ENCODE measurements around the gene RRP8. TPM values are rescaled to one million over a fixed set of nuclear protein-coding genes. Genes with fewer than 3 reads are reported as not detected.

Gene RRP8
- total RNA-seq, 1 experiment from 2014 or later, result 10.1 TPM

DNA sequence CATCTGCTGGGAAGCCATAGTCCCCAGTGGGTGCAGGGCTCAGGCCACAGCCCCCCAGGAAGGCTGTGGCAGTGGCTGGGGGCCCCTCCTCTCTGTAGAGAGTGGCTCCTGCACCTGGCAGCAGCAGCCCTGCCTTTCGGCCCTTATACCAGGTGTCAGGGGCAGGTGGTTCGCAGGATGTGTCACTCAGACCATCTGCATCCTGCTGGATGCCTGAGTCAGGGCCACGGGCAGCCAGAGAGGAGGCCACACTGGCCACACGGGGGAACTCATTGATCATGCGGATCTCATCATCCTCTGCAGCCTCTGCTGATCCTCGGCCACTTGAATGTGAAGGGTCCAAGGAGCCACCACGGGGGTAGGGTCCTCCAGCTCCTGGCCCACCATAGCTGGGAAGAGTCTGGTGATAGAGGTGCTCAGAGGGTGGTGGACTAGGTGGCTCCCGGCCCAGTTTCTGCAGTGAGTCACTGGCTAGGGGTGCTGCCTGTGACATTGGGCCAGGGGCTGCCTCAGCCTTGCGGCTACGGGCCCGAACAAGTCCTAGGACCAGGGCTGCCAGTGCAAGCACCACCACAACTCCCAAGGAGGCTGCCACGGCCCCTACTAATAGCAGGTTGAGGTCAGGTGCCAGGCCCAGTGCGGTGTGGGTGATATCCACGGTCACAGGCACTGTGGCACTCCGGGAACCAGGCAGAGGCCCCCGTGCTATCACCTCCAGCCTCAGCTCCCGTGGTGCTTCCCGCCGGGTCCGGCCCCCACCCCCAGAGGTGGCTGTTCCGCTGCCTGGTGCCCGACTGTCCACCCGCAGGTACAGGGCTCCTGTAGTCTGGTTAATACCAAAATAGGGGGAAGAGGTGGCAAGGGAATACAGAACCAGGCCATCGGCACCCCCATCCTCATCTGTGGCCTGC, 19.1 kb upstream of the RRP8 start:
- ChIA-PET CTCF (no interaction called here), POLR2A (ENCODE audit: unreplicated experiment) (no interaction called here)
- no peak overlapping the region for H3K4me2 ChIP-seq
- H3K27me3 ChIP-seq (ENCODE audit: insufficient read depth, low read depth), result no peaks in the 10 kb centered on the region
- DNase-seq, result no peak
- TF ChIP-seq, protein P1, sequence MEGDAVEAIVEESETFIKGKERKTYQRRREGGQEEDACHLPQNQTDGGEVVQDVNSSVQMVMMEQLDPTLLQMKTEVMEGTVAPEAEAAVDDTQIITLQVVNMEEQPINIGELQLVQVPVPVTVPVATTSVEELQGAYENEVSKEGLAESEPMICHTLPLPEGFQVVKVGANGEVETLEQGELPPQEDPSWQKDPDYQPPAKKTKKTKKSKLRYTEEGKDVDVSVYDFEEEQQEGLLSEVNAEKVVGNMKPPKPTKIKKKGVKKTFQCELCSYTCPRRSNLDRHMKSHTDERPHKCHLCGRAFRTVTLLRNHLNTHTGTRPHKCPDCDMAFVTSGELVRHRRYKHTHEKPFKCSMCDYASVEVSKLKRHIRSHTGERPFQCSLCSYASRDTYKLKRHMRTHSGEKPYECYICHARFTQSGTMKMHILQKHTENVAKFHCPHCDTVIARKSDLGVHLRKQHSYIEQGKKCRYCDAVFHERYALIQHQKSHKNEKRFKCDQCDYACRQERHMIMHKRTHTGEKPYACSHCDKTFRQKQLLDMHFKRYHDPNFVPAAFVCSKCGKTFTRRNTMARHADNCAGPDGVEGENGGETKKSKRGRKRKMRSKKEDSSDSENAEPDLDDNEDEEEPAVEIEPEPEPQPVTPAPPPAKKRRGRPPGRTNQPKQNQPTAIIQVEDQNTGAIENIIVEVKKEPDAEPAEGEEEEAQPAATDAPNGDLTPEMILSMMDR (conservative IDR thresholded peaks at IDR 0.05), result no peak
- TF ChIP-seq EZH2 (IDR thresholded peaks at IDR 0.05; ENCODE audit: low read depth), result no peak
- no peaks in the 10 kb centered on the region for H3K9me3 ChIP-seq (ENCODE audit: insufficient read depth, low read depth)
- H3K79me2 ChIP-seq (ENCODE audit: low read depth), result peaks cover 4% of the 10 kb centered on the region; the same call in 1 of the 2 replicates
- no peaks in the 10 kb centered on the region for H3F3A ChIP-seq (ENCODE audit: insufficient read depth, low read depth)
- H3K27ac ChIP-seq, result no peak overlapping the region
- peaks cover 4% of the 10 kb centered on the region; the same call in 1 of the 2 replicates for H3K4me1 ChIP-seq (replicated peaks; ENCODE audit: insufficient read depth)
- no TSS peak for BruUV-seq (replicated peaks)
- H3K4me3 ChIP-seq, result no peak overlapping the region
- H3K9me2 ChIP-seq (ENCODE audit: insufficient read depth), result no peaks in the 10 kb centered on the region
- H2AFZ ChIP-seq, result no peak overlapping the region
- H4K20me1 ChIP-seq (ENCODE audit: insufficient read depth), result no peaks in the 10 kb centered on the region
- no peaks in the 10 kb centered on the region for H3K36me3 ChIP-seq (ENCODE audit: low read depth)
- intact Hi-C loops (cut with micrococcal nuclease; ENCODE audit: unreplicated experiment), result no loop called here

DNA sequence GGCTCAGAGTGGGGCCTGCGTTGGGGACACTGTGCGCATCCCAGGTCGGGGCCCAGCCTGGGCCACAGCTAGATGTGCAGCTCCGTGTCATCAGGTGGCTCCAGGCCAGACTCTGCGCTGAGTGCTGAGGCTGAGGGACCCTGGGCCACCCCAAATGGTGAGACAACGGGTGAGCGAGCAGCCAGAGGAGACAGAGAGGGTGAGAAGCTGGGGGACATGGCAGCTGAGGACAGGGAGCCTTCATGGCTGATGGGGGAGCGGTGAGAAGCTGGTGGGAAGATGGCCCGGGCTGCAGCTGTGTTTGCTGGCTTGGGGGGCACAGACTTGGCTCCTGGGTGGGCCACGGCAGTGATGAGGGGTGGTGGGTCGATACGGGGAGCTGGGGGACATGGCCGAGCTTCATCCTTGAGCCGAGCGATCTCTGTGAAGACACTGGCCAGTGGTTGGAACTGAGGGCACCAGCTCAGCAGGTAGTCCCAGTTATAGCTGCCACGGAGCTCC, 18.3 kb upstream of the RRP8 start:
- BruUV-seq (replicated peaks), result no TSS peak
- H3K36me3 ChIP-seq (ENCODE audit: low read depth), result no peaks in the 10 kb centered on the region
- no peak overlapping the region for H3K27ac ChIP-seq
- H3K79me2 ChIP-seq (ENCODE audit: low read depth), result peaks cover 4% of the 10 kb centered on the region; the same call in 1 of the 2 replicates
- intact Hi-C loops (cut with micrococcal nuclease; ENCODE audit: unreplicated experiment), result no loop called here
- H3K4me3 ChIP-seq, result no peak overlapping the region
- DNase-seq, result no peak
- H3K9me3 ChIP-seq (ENCODE audit: insufficient read depth, low read depth), result no peaks in the 10 kb centered on the region
- no peak overlapping the region for H2AFZ ChIP-seq
- ChIA-PET POLR2A (ENCODE audit: unreplicated experiment) (no interaction called here), CTCF (no interaction called here)
- H3K4me2 ChIP-seq, result no peak overlapping the region
- H3F3A ChIP-seq (ENCODE audit: insufficient read depth, low read depth), result no peaks in the 10 kb centered on the region
- H3K27me3 ChIP-seq (ENCODE audit: insufficient read depth, low read depth), result no peaks in the 10 kb centered on the region
- H3K4me1 ChIP-seq (replicated peaks; ENCODE audit: insufficient read depth), result peaks cover 4% of the 10 kb centered on the region; the same call in 1 of the 2 replicates
- no peak for TF ChIP-seq EZH2 (IDR thresholded peaks at IDR 0.05; ENCODE audit: low read depth)
- TF ChIP-seq, protein P1 (conservative IDR thresholded peaks at IDR 0.05), result no peak
- H3K9me2 ChIP-seq (ENCODE audit: insufficient read depth), result no peaks in the 10 kb centered on the region
- H4K20me1 ChIP-seq (ENCODE audit: insufficient read depth), result no peaks in the 10 kb centered on the region

DNA sequence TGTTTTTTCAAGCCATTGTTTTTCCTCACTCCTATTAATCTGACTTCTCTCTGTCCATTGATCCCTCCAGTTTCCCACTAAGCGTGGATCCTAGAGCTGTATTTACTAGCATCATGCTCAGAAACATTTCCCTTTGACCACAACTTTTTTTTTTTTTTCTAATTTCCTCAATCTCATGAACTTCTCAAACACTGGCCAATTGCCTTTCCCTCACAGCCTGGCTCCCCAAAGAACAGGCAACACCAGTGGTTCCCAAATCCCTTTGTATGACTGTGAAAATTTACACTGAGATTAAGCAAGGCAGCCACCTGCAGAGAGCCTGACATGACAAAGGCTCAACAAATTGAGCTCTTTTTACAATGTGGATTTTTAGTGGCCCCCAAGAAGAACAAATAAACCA, 17.2 kb upstream of the RRP8 start:
- CTCF ChIA-PET, result no interaction called here
- BruUV-seq (replicated peaks), result no TSS peak
- Histone ChIP-seq H3K27ac (no peak overlapping the region), H3K9me3 (ENCODE audit: insufficient read depth, low read depth) (no peaks in the 10 kb centered on the region), H3K36me3 (ENCODE audit: low read depth) (no peaks in the 10 kb centered on the region), H2AFZ (no peak overlapping the region), H3K9me2 (ENCODE audit: insufficient read depth) (no peaks in the 10 kb centered on the region), H3K27me3 (ENCODE audit: insufficient read depth, low read depth) (no peaks in the 10 kb centered on the region), H3K4me3 (no peak overlapping the region), H3K4me2 (no peak overlapping the region), H3K4me1 (replicated peaks; ENCODE audit: insufficient read depth) (peaks cover 4% of the 10 kb centered on the region; the same call in 1 of the 2 replicates), H3F3A (ENCODE audit: insufficient read depth, low read depth) (no peaks in the 10 kb centered on the region), H3K79me2 (ENCODE audit: low read depth) (peaks cover 4% of the 10 kb centered on the region; the same call in 1 of the 2 replicates), H4K20me1 (ENCODE audit: insufficient read depth) (no peaks in the 10 kb centered on the region)
- intact Hi-C loops (cut with micrococcal nuclease; ENCODE audit: unreplicated experiment), result no loop called here
- DNase-seq, result no peak
- POLR2A ChIA-PET (ENCODE audit: unreplicated experiment), result interaction anchor here (0.7 kb wide), 1 partner anchor 60 kb away, joined by 12 read pairs; no protein-coding TSS in a partner anchor
- TF ChIP-seq EZH2 (IDR thresholded peaks at IDR 0.05; ENCODE audit: low read depth), result no peak
- TF ChIP-seq, protein P1 (conservative IDR thresholded peaks at IDR 0.05), result no peak
